Left cardiac atrium (tissue), 4 donors: Measurements from ENCODE around the gene LTBP1. TPM values are rescaled to one million over a fixed set of nuclear protein-coding genes. Genes with fewer than 3 reads are reported as not detected.

Source experiments
- ATAC-seq, 2 donors: fragments of 200-7000 bp; cut with Tn5 transposase; one replicate each; pipeline ENCODE4 v1.9.1; 2020; ENCODE audit warnings: mild to moderate bottlenecking in 2 of 2, moderate library complexity in 2 of 2
- DNase-seq: peaks from one replicate; pipeline ENCODE4 v3.0.0-alpha.2; 2020
- intact Hi-C, 2 donors: fragments of 100-400 bp; cut with DNase I; formaldehyde crosslinking; loops; one replicate each; pipeline versions ENCODE4 v1.14.1 to v1.15.1; 2022 to 2023
- total RNA-seq, 2 donors: library from RNA; stranded (reverse); fragmentation: NEBNext Ultra II Directional; extraction: Animal tissue kit (Norgen Biotek cat#: 25700); gene quantifications; one replicate each; pipeline ENCODE4 v1.2.1, GENCODE V29; 2021
- donor health status: DM: no; HTN: yes; CAD: no.
- donor health status: DM: no; HTN: yes; CAD: no; lungs with severe emphysema.
- donor health status: DM: yes; HTN: yes; CAD: no.
- donor health status: Dilated cardiomyopathy.

The LTBP1 gene
- total RNA-seq, 2 donors from 2014 or later, result 121 to 160 TPM

DNA sequence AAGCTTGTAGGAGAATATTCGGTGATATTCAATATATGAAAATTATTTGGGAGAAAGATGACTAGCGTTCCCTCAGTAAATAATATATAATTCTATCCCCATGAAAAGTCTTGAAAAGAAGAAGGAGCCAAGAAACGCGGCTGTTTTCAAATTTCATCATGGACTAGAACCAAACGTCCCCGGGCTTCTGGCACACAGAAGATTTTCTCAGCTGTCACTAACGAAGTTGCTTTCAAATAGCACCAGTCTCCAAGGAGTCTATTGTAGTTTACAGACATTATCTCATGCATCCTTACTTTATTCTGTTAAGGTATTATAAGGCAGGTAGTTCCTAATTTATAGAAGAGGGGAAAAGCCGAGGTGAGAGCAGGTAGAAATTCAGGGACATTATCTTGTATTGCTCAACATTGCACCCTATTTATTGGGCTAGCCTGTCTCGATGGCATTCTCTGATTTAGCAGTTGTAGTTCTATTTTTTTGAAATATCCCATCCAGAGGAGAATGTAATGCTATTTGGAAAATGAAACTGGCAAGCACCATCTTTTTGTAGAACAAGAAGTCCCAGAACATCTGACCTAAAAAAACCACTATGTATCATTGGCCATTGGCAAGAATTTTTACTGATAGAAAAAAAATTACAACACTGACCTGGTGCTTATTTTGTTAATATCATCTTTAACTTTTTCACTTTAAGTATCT, 331.6 kb downstream of the LTBP1 start:
- no peak for DNase-seq
- peak; percentile 54 to 62 for ATAC-seq
- intact Hi-C loops, result loop anchor here in 1 of 2 donors (10.0 kb wide), 1 partner anchor 504 kb away; no protein-coding TSS in a partner anchor

DNA sequence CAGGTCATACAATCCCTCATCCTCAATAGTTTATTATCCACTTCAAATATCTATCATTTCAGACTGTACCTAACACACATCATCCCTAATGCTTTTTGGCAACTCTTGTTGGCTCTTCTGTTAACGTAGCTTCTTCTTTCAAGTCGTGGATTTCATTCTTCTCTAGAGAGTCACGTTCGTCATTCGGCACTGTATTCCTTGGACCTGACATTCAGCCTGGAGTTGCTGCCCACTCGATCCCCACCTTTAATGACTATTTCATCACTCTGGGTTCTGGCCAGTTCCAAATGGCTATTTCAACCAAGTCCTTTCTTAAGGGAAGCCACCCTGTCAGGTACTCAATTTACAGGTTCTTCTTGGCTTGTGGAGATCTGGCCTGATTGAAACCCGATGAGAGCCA, 337.5 kb downstream of the LTBP1 start:
- ATAC-seq (no peak), DNase-seq (no peak)
- intact Hi-C loops, result no loop called here

DNA sequence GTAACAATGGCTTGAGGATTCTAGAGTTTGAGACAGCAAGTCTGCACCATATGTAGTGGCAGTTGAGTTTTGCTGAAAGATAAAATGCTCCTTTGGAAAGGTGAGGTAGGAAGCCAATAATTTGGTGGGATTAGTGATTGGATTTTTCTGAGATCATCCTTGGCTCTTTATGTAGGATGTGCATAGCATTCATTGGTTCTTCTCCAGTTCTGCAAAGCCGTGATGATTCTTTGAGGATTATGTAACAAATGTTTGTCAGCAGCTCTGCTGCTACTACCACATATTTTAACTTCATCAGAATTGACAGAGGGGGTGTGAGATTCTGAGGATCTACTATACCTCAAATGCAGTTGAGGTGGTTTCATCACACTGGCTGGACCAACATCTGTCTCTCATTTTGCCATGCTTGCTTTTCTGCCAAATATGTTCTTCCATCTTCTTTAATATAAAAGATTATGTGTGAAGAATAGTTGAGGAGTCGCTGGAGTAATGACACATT, 340.8 kb downstream of the LTBP1 start:
- no peak for DNase-seq
- ATAC-seq, result no peak
- intact Hi-C loops, result no loop called here

DNA sequence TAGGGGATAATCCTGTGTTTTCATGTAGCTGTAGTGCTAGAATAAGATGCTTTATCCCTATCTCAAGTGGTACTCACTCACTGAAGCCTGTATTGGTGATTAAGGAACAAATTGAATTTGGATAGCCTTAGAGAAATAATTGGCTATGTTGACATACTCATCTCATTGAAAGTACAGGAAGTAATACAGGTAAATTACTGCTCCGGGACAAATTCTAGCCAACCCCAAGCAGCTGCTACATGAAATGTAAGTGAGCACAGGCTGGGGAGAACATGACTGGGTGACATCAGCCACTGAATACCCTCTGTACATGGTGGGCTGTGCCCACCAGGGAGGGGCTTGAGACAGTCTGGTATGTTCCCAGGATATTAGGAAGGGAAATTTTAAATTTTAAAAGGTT, 341.3 kb downstream of the LTBP1 start:
- intact Hi-C loops, result no loop called here
- DNase-seq, result no peak
- ATAC-seq, result no peak

DNA sequence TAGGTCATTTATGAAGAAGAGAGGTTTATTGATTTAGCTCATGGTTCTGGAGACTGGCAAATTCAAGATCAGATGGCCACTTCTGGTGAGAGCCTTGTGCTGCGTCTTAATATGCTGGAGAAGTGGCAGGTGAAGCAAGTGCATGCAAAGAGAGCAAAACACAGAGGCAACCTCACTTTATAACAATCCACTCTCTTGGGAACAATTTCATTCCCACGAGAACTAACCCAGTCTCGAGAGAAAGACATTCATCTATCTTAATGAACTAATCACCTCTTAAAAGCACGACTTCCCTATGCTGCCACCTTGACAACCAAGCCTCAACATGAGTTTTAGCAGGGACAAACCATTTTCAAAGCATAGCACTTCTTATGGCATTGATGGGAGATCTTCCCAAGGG, 343.2 kb downstream of the LTBP1 start:
- ATAC-seq (no peak), DNase-seq (no peak)
- intact Hi-C loops, result no loop called here

DNA sequence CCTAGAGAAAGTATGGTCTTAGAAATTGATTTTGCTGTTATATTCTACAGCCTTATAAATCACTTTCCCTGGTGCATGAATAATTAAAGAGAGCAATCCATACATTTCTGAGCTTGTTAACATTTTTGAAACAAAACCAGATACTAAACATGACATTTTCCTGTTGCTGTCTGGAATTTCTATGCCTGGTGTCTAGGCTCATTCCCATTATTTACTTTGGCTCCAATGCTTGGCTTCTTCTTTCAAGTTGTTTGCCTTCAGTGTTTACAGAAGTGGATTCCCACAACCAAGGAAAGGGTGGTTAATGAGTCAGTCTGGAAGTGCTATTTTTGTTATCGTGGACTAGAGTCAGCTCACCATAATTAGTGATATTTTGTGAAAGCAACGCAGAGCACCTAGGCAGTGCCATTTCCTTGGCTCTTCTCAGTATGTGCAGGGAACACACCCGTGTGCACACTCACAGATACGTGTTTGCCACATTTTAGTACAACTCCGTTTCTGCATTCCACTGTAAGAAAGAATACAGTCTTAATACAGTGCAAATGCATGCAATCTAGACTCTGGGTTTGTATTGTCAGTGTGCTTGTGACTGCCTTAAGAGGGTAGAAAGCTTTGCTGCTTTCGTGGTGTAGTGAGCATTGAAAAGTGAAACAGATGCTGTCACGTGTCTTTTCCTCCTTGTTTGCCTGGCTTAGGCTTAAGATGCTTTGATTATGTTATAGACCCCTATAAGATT, 344.7 kb downstream of the LTBP1 start:
- DNase-seq (no peak), ATAC-seq (peak; percentile 74 to 89)
- intact Hi-C loops, result no loop called here

DNA sequence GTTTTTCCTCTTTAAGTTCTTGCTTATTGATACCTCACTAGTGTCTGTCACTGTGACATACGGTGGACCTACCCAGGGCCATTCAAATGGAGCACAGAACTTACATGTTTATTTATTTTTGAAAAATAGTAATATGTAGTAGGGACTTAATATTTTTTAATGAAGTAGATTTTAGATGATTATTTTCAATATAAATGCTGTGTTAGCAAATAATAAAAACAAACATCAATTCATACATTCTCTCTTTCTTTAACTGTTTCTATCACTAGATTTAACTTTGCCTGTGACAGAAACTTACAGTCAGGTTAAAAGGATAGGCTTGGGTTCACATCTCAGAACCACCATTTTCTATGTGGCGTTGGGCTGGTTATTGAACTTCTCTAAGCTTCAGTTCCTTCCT, 345.3 kb downstream of the LTBP1 start:
- DNase-seq, result no peak
- intact Hi-C loops, result no loop called here
- ATAC-seq, result no peak

DNA sequence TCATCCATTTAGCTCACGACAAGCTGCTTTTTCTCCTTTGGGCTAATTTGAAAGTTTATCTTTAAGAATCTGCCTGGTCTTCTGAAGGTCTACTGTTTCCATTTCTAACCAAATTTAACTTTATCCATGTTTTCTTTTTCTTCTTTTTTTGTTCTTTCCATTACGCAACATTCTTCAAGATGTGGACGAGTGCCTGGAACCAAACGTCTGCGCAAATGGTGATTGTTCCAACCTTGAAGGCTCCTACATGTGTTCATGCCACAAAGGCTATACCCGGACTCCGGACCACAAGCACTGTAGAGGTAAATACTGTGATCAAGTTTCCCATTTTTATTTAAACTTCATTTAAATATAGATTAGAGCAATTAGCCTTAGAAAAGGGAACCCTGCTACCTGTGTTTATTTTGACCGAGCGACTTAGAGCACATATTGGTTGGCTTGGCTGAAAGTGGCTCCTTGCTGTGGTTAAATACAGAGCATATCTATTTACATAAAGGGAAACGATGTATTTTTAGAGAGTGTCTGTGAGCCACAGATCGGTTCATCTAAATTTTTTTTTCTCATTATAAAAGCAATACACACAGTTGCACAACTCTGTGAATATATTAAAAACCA, 346.3 kb downstream of the LTBP1 start:
- ATAC-seq (no peak), DNase-seq (no peak)
- intact Hi-C loops, result no loop called here

DNA sequence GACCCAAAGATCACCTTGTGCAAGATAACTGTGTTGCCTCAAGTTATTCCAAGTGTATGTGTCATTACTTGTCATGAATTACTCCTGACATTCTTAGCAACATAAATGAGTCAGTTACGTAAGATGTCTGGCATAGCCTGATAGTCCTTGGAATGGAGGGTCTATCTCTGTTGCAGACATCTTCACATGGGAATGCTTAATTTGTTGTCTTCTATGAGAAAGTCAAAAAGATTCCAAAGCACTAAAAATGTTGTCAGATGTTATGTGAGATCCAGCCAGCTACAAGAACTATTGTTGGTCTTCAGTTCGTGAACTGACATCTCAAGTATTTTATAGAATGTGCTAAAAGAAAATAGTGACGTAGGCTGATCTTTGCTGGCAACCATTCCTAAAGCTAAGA, 351.5 kb downstream of the LTBP1 start:
- ATAC-seq, result peak in 1 of 2 donors; percentile 70
- no peak for DNase-seq
- intact Hi-C loops, result no loop called here

DNA sequence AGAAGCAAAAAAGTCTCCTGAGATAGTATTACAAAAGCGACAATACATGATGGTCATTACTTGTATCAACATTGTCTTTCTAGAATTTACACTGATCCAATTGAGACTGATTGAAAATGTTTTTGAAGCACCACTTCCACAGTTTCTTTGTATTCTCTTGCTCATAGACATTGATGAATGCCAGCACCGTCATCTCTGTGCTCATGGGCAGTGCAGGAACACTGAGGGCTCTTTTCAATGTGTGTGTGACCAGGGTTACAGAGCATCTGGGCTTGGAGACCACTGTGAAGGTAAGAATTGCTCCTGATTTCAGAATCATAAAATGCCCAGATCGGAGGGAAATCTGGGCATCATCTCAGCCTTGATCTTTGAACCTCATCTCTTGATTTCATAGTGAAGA, 354.6 kb downstream of the LTBP1 start:
- no peak for DNase-seq
- intact Hi-C loops, result no loop called here
- no peak for ATAC-seq

DNA sequence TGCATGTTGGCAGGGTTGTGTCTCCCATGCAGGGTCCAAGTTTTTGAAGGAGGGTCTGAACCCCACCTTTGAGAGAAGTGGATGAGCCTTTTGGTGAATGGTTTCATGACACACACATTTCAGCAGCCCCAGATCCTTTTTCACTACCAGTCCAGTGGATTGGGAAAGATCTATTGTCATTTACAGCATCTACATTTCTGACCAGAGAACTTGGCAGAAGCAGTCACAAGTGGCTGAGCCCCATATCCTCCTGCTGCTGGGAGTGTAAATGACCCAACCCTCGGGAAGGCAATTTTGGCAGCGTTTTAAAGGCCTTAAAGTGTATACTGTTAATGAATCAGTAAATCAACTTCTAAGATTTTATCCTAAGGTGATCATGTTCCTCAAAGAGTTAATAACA, 355.6 kb downstream of the LTBP1 start:
- intact Hi-C loops, result no loop called here
- ATAC-seq (peak in 1 of 2 donors; percentile 67), DNase-seq (no peak)

DNA sequence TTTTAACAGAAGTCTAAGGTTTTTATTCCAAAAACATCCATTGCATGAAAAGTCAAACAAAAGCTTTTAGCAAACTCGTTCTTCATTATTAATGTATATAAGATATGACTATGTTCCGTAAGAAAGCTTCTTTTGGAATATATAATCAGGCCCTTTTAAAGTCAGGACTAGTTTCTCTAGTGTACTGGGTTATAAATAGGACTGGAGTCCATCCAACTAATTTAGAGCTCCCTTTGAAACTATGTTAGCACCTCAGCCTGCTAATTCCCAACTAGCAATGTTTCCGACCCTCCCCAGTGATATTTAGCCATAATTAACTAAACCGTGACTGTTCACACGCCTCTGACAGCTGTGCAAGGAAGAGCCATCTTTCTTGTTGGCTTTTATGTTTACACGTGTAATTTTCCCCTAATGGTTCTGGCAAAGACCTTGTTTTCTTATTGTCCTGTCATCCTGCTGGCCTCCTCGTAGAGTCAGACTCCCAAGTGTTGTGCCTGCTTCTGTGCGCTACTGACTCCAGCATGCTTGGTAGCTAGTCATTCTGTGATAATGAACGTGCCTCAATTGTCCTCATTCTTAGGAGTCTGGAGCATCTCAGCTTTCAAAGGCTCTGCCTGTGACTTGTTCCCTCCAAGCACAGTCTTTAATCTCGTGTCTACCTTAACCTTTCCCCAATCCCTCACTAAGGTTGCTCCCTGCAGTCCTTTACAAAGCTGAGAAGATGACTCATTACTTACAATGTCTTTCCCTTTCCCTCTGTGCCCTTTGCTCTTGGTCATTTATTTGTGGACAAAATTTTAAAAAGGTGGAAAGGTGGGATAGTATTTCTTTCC, 357.5 kb downstream of the LTBP1 start:
- DNase-seq (no peak), ATAC-seq (peak; percentile 33 to 56)
- intact Hi-C loops, result no loop called here

DNA sequence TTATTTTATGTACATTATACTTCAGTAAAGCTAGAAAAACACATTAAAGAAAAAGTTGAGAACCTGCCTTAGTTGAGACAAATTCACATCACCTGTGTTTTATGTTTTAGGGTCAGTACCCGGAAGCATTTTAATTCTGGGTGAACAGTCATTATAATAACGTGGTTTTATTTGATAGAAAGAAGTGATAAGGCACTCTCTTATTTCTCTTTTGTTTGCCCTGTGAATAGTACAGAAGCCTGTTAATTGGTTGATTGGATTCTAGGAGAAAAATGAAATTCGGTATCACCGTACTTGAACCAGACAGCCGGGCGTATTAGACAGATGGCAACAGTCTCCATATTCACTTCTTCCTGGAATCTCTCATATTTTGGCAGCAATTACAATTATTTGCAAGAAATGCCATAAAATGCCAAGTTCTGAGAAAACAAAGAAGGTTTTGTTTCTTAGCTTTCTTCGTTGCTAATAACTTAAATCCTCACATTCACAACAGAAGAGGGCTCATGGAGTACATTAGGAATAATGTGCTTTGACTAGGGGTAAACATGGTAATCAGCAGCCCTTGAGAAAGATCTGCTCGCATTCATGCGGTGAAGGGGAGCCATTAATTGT, 361.0 kb downstream of the LTBP1 start:
- intact Hi-C loops, result no loop called here
- ATAC-seq (peak; percentile 27 to 44), DNase-seq (no peak)

DNA sequence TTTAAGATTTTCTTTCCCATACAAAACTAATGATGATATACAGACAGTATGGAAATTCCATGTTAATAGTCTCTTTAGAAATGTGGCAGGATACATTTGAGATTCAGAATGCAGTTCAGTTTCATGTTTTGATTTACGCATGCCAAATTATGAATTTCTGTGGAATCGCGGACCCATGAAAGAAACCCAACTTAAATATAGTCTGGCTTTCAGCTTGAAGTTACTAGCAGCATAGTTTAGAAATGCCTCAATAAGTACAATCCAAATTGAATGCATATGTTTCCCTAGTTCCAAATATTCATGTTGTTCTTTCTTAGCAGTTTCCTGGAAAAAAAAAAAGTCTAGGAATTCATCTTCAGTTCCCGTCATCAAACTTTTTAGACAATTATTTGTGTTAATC, 365.6 kb downstream of the LTBP1 start:
- DNase-seq (no peak), ATAC-seq (no peak)
- intact Hi-C loops, result no loop called here

DNA sequence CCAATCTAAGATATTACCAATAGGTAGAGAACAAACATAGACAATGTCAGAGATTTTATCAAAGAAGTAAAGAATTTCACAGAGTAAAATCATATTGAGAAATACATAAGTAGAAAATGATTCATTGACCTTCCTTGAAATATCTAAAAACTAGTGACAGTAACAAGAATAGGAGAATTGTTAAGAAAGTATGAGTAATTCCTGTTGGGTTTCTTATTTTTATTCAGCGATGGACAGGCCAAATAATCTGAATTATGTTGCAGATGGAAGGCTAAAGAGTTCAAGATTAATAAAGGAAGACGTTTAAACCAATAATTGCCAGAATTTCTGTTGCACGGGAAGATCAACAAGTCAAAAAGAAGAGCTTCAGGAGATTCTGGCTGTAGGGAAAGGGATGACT, 366.3 kb downstream of the LTBP1 start:
- DNase-seq (no peak), ATAC-seq (no peak)
- intact Hi-C loops, result no loop called here

DNA sequence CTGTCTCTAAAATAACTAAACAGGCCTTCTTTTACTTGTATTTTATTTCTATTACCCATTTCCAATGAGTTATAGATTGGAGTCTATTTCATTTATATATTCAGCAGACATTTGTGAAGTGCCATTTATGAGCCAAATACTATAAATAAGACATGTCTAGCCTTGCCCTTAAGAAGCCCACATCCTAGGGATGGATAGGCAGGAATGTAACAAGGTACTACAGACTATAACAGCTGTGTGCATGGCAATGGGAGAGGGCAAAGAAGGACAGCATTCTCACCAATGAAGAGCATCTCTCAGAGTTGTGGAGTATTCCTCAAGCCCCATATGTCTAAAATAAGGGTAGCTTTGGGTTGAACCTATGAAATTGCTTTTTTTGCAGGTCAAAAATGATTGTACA, 367.8 kb downstream of the LTBP1 start:
- DNase-seq, result no peak
- intact Hi-C loops, result no loop called here
- ATAC-seq, result no peak

DNA sequence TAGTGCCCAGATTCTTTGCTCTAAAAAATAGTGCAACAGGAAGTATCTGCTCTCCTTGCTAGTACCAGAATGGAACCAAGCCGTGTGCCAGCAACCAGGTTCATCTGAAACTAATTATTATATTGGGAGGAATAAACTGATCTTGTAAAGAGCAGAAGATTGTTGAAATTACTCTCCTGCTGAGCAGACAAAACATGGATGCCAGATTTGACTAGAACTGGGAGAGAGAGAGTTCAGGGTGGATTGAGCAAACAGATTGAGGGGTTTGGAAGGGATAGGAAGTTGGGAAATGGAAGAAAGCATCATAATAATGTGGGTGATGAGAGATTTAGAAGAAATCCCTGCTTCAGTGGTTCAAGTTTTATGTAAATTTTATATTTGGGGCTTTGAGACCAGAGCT, 369.6 kb downstream of the LTBP1 start:
- intact Hi-C loops, result no loop called here
- DNase-seq, result no peak
- peak in 1 of 2 donors; percentile 62 for ATAC-seq

DNA sequence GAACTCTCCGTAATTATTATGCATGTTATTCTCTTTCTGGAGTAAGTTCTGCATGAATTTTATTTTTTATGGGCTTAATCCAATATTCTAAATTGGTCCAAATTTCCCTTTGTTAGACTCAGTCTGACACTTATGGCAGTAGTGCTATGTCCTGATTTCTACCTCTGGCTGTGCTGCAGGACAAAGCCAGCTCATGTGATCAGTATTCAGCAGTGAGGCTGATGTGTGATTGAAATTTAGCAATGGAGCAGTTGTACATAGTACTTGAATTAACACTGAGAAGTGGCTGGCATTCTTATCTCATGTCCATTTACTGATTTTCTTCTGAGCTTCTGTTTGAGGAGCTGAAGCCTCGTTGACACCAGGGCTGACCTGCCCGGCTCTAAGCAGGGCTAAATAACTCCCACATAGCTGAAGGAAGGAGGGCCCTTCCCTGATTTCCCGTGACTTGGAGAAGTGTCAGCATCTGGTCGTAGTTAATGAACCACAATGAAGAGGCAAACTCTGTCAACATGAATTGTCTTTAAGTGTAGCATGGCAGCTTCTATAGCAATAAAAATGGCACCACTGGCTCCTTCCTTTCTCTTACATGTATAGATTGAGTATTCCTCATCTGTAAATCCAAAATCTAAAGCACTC, 370.7 kb downstream of the LTBP1 start:
- intact Hi-C loops, result no loop called here

DNA sequence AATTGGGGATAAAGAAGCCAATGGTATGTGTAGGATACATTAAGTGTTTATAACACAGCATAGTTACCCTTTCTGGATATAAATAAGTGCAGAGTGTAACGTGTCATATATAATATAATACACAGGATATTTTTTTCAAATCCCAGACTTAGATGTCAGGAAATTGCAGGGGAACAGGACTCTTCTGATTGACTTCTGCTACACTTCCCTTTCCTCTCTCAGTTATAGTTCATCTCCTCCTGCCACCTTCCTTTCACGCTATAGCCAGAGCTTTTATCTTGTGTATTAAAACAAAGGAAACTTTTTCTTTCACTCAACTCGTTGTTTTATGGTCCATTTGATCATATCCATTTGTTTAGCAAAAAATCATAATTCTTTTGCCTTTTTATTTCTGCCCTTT, 371.7 kb downstream of the LTBP1 start:
- ATAC-seq (no peak), DNase-seq (no peak)
- intact Hi-C loops, result no loop called here

More for the DNA sequence above, 370.7 kb downstream of the LTBP1 start:
- ATAC-seq, result peak; percentile 55 to 59
- DNase-seq, result no peak
